Measurements from ENCODE around the gene PPP1R12B.
A peak's percentile ranks its signal among the peaks of the same experiment; 100 is the strongest.

PPP1R12B gene

DNA sequence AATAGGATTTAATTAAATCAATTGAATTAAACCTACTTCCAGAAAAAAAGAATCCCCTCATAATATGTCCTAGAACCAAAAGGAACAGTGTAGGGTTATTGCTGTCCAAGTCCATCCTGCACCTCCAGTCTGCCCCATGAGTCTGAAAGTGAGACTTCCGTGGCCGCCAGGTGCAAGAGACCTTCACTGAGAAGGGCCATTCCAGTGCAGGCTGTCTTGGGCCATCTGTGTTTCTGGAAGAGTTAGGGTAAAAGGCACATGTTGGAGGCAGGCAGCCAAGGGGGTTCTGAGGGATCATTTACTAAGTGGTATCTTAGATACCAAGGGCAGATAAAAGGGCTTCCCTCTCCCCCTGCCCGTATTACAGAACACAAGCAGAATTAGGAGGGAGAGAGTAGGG lies 37.8 kb upstream of the PPP1R12B start:
- no peak overlapping the region for H3K27ac ChIP-seq (ENCODE audit: low read depth, low read length)
- peaks cover 21% of the 10 kb centered on the region for H3K27me3 ChIP-seq (ENCODE audit: control insufficient read depth, low read length)
- H3K79me2 ChIP-seq (ENCODE audit: control insufficient read depth, low read length) = no peaks in the 10 kb centered on the region
- no peaks in the 10 kb centered on the region for H3K36me3 ChIP-seq (ENCODE audit: control insufficient read depth, low read length)
- H4K20me1 ChIP-seq (ENCODE audit: control insufficient read depth, insufficient read depth, low read depth, low read length) = no peaks in the 10 kb centered on the region
- H3F3A ChIP-seq (ENCODE audit: control insufficient read depth, insufficient read depth) = no peaks in the 10 kb centered on the region
- no peak overlapping the region for H3K4me3 ChIP-seq (ENCODE audit: low read length)
- H3K9me2 ChIP-seq (replicated peaks; ENCODE audit: control insufficient read depth, low read length) = no peaks in the 10 kb centered on the region
- H3K4me2 ChIP-seq (ENCODE audit: low read length) = no peak overlapping the region
- H3K4me1 ChIP-seq (ENCODE audit: control insufficient read depth, low read length) = peaks cover 9% of the 10 kb centered on the region
- no peak for TF ChIP-seq CTCF (IDR thresholded peaks at IDR 0.05; ENCODE audit: low read depth, low read length, poor library complexity, severe bottlenecking)
- TF ChIP-seq EZH2phosphoT487 (IDR thresholded peaks at IDR 0.05; ENCODE audit: borderline replicate concordance, low read length) = no peak
- no peaks in the 10 kb centered on the region for H3K9me3 ChIP-seq (ENCODE audit: control insufficient read depth, insufficient read depth, low read length)

DNA sequence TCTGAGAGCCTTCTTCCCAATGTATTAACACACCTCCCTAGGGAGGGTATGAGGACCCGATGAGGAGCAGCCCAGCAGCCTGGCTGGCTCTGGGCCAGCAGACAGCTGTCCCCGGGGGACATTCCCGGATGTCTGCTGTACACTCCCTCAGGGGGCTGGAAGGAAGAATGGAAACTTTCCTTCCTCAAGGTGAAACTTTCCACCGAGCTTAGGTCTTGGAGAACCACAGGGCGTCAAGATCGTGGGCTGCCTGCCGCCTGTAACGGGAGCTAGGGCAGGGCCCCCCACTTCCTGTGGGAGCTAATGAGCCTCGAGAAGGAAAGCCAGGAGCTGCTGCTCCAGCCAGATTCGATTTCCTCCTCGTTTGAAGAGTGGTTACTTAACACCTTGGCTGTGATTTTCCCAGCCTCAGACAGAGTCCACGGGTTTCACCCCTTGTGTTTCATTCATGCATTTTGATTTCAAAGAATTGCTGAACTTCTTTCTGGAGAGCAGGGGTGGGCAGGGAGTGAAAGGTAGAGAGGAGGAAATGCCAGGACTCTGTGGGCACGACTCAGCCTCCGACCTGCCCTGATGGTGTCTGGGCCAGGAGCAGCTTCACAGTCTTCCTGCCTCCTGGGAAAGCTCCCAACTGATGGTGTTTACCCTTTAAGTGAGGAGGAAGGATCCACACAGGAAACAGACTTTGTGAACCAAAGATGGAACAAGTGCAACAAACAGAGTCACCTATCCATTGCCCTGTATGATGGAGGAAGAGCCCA lies 36.4 kb upstream of the PPP1R12B start:
- Histone ChIP-seq H3F3A (ENCODE audit: control insufficient read depth, insufficient read depth) (no peaks in the 10 kb centered on the region), H3K9me3 (ENCODE audit: control insufficient read depth, insufficient read depth, low read length) (no peaks in the 10 kb centered on the region), H3K4me1 (ENCODE audit: control insufficient read depth, low read length) (peaks cover 9% of the 10 kb centered on the region), H3K79me2 (ENCODE audit: control insufficient read depth, low read length) (no peaks in the 10 kb centered on the region), H3K4me3 (ENCODE audit: low read length) (no peak overlapping the region), H3K27me3 (ENCODE audit: control insufficient read depth, low read length) (peaks cover 21% of the 10 kb centered on the region), H3K4me2 (ENCODE audit: low read length) (peak overlapping the region; percentile 30; the same call in 1 of the 2 replicates), H3K27ac (ENCODE audit: low read depth, low read length) (no peak overlapping the region), H4K20me1 (ENCODE audit: control insufficient read depth, insufficient read depth, low read depth, low read length) (no peaks in the 10 kb centered on the region), H3K9me2 (replicated peaks; ENCODE audit: control insufficient read depth, low read length) (no peaks in the 10 kb centered on the region), H3K36me3 (ENCODE audit: control insufficient read depth, low read length) (no peaks in the 10 kb centered on the region)
- no peak for TF ChIP-seq EZH2phosphoT487 (IDR thresholded peaks at IDR 0.05; ENCODE audit: borderline replicate concordance, low read length)

GRCh38 chr1:202315576-202316168 lies 32.8 kb upstream of the PPP1R12B start:
- H3K4me1 ChIP-seq (ENCODE audit: control insufficient read depth, low read length) = peaks cover 9% of the 10 kb centered on the region
- H3K9me3 ChIP-seq (ENCODE audit: control insufficient read depth, insufficient read depth, low read length) = no peaks in the 10 kb centered on the region
- H3K4me2 ChIP-seq (ENCODE audit: low read length) = no peak overlapping the region
- peak; percentile 96 for TF ChIP-seq CTCF (IDR thresholded peaks at IDR 0.05; ENCODE audit: low read depth, low read length, poor library complexity, severe bottlenecking)
- no peak for TF ChIP-seq EZH2phosphoT487 (IDR thresholded peaks at IDR 0.05; ENCODE audit: borderline replicate concordance, low read length)
- H3K36me3 ChIP-seq (ENCODE audit: control insufficient read depth, low read length) = no peaks in the 10 kb centered on the region
- no peak overlapping the region for H3K4me3 ChIP-seq (ENCODE audit: low read length)
- no peaks in the 10 kb centered on the region for H3F3A ChIP-seq (ENCODE audit: control insufficient read depth, insufficient read depth)
- no peaks in the 10 kb centered on the region for H4K20me1 ChIP-seq (ENCODE audit: control insufficient read depth, insufficient read depth, low read depth, low read length)
- peaks cover 18% of the 10 kb centered on the region for H3K27me3 ChIP-seq (ENCODE audit: control insufficient read depth, low read length)
- no peaks in the 10 kb centered on the region for H3K9me2 ChIP-seq (replicated peaks; ENCODE audit: control insufficient read depth, low read length)
- H3K79me2 ChIP-seq (ENCODE audit: control insufficient read depth, low read length) = no peaks in the 10 kb centered on the region
- H3K27ac ChIP-seq (ENCODE audit: low read depth, low read length) = no peak overlapping the region

- Histone ChIP-seq H3K36me3 (ENCODE audit: control insufficient read depth, low read length) (no peaks in the 10 kb centered on the region), H3K9me2 (replicated peaks; ENCODE audit: control insufficient read depth, low read length) (no peaks in the 10 kb centered on the region), H3F3A (ENCODE audit: control insufficient read depth, insufficient read depth) (no peaks in the 10 kb centered on the region), H3K27me3 (ENCODE audit: control insufficient read depth, low read length) (peaks cover 21% of the 10 kb centered on the region), H3K4me2 (ENCODE audit: low read length) (no peak overlapping the region), H3K4me1 (ENCODE audit: control insufficient read depth, low read length) (peaks cover 9% of the 10 kb centered on the region), H4K20me1 (ENCODE audit: control insufficient read depth, insufficient read depth, low read depth, low read length) (no peaks in the 10 kb centered on the region), H3K4me3 (ENCODE audit: low read length) (no peak overlapping the region), H3K79me2 (ENCODE audit: control insufficient read depth, low read length) (no peaks in the 10 kb centered on the region), H3K9me3 (ENCODE audit: control insufficient read depth, insufficient read depth, low read length) (no peaks in the 10 kb centered on the region), H3K27ac (ENCODE audit: low read depth, low read length) (no peak overlapping the region)
- no peak for TF ChIP-seq CTCF (IDR thresholded peaks at IDR 0.05; ENCODE audit: low read depth, low read length, poor library complexity, severe bottlenecking)
- TF ChIP-seq EZH2phosphoT487 (IDR thresholded peaks at IDR 0.05; ENCODE audit: borderline replicate concordance, low read length) = no peak
Measured at GRCh38 chr1:202316186-202316585, 32.3 kb upstream of the PPP1R12B start.
